GM13977 (cell line): ENCODE measurements around the gene ILDR2.

Source experiments
- DNase-seq: peaks from one replicate; pipeline ENCODE4 v3.0.0; 2012; ENCODE audit warnings: low spot score
- in situ Hi-C: fragments of 300-500 bp; cut with MboI; formaldehyde crosslinking; loops from one replicate; pipeline ENCODE4 v1.12.0; 2022; ENCODE audit warnings: low sequenced_read_pairs, low pct_unique_long_range_greater_than_20kb, mixed read lengths, inconsistent platforms; ENCODE audit not compliant: unreplicated experiment
- TF ChIP-seq, protein P1 (sequence below): IDR thresholded peaks from 2 replicates; pipeline ENCODE4 v1.5.1; 2012; ENCODE audit warnings: mild to moderate bottlenecking, control low read depth; ENCODE audit not compliant: insufficient read depth; ENCODE audit errors: extremely low read depth, missing control alignments

Gene ILDR2

DNA sequence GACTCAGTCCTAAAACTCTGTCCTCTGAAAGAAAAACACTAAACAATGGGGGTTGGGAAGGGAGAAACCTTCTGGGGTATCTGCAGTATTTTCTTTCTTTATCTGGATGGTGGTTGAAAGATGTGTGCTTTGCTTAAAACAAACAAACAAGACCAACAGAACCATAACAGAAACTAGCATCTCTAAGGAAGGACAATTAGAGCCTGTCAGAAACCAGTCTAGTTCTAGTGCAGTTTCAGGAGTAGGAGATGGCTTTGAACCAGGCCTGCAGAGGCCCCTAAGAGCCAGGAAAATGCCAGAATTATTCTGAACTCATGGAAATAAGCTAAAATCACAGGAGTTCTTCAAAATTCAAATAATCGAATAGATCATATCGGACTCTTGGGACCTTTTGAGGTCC lies 18.5 kb downstream of the ILDR2 start:
- TF ChIP-seq, protein P1, sequence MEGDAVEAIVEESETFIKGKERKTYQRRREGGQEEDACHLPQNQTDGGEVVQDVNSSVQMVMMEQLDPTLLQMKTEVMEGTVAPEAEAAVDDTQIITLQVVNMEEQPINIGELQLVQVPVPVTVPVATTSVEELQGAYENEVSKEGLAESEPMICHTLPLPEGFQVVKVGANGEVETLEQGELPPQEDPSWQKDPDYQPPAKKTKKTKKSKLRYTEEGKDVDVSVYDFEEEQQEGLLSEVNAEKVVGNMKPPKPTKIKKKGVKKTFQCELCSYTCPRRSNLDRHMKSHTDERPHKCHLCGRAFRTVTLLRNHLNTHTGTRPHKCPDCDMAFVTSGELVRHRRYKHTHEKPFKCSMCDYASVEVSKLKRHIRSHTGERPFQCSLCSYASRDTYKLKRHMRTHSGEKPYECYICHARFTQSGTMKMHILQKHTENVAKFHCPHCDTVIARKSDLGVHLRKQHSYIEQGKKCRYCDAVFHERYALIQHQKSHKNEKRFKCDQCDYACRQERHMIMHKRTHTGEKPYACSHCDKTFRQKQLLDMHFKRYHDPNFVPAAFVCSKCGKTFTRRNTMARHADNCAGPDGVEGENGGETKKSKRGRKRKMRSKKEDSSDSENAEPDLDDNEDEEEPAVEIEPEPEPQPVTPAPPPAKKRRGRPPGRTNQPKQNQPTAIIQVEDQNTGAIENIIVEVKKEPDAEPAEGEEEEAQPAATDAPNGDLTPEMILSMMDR = no peak
- no peak for DNase-seq
- in situ Hi-C loops = no loop called here

DNA sequence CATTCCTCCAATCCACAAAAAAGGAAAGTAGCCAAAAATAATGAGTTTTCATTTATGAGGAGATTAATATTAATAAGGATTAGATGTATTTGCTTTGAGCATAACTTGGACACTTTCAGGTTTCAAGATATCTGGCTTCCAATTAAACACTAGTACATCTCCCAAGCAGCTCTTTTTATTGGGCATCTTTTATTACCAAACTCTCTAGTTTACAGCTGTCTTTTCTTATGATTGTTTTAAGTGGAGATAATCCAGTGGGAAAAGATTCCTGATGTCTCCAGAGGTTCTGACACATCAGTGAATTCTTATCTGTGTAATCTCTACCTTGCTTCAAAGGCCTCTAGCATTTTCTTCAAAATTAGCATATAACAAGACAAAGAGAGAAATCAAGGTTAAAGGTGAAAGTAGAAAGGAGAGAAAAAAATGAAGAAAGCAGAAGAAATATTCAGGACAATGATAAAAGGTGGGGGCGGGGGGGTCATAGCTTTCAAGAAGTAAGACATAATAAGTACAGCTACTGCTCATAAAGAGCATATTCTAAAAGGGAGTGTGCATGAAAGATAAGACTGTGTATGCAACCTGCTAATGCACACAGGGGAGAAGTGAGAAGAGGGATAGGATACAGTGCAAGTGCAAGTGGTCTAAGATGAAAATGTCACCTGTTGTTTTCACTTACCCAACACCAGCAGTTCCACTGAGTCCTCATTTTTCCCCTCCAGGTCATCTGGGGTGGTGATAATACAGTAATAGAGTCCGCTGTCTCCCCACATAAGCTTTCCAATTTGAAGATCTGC lies 19.1 kb downstream of the ILDR2 start:
- in situ Hi-C loops = no loop called here
- no peak for DNase-seq
- TF ChIP-seq, protein P1 = no peak

DNA sequence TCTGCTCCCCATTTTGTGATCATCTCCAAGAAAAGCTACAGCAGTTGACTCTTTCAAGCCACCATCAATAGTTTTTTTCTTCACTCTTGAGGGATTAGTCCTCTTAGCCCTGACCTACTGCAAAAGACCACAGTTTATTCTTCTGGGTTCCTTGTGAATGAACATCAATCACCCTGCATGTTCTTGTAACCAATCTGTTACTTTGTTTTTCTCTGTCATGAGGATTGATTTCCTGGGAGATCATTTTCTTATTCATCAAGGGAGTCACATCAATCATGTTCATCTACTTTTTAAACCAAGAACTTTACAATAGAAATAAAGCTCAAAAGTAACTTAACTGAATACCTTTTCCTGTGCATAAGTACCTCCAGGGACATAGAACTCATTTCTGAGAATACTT lies 21.8 kb downstream of the ILDR2 start:
- TF ChIP-seq, protein P1 = no peak
- DNase-seq = no peak
- in situ Hi-C loops = no loop called here

DNA sequence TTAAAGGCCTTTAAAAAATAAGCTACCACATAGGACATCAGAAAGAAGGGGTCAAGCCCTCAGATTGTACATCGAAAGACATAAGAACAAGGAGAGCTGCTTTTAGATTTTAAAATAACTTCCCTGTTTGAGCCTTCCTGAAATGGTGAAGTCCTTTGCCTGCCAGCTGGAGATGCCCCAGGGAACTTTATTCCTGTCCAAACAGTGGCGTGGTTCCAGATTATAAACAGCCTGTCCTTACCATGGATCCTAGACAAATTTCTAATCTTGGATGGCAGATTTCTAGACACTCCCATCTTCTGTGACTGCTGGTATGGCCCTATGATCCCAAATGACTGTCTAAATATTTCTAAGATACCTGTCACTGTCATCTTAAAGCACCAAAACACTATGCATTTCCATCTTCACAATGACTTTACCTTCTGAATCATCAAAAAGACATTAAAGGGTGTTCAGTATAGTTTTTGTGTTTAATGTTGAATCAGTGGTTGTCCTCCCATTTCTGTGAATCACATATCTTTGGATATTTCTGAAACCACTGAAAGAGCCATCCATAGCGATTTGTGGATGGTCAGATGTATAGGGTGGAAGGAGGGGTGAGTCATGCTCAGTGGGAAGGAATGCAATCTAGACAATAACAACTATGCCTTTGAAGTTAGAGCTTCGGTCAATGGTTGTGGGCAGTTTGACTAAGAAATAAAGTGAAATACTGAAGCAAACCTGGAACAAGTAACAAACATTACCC lies 23.2 kb downstream of the ILDR2 start:
- DNase-seq = no peak
- in situ Hi-C loops = no loop called here
- TF ChIP-seq, protein P1 = no peak

DNA sequence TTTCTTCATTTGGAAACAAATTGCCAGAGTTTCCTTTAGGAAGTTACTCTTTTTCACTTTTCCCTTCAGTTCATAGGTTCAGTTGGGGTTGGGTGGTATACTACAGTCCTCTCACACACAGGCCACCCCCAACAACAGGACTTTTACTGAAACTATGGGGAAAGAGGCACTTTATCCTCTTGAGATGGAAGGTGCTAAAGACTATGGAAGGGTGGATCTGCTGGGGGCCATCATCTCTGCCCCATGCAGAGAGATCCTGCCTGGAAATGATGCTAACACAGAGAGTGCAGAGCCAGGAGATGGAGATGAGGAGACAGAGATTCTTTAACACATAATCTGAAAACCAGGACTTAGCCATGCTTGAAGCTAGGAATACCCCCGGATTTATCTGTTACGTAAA lies 24.3 kb downstream of the ILDR2 start:
- DNase-seq = no peak
- in situ Hi-C loops = no loop called here
- TF ChIP-seq, protein P1 = no peak

DNA sequence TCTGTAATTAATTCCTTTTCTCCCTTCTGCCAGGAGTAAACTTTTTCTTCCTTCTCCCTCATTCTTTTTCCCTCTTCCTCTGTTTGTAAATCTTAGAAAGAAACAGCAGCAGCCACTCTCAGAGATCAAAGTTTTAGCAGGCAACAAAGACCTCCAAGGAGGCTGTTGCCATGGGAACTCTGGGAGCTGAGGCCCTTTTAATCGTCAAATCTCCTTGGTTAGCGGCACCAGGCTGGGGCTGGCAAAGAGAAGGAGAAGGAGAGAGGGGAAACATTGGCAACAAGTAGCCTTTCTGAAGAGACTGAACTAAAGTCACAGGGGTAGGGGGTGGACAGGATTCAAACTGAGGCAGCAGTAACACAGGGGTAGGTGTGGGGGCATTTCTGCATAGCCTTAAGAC lies 25.2 kb downstream of the ILDR2 start:
- TF ChIP-seq, protein P1 = no peak
- in situ Hi-C loops = no loop called here
- no peak for DNase-seq
